IPS DF 6.9 (cell line): ENCODE measurements around the gene MLPH.
A peak's percentile ranks its signal among the peaks of the same experiment; 100 is the strongest.

Experiments used
- DNase-seq: peaks from one replicate; pipeline ENCODE4 v3.0.0-alpha.2; 2013; ENCODE audit warnings: low read depth, low spot score
- H3K27ac ChIP-seq: one replicate; pipeline ENCODE4 v1.5.1; 2013; ENCODE audit warnings: low read length, control low read depth
- H3K27me3 ChIP-seq: 2 replicates; pipeline ENCODE4 v1.6.1; 2013; ENCODE audit warnings: mild to moderate bottlenecking, low read length; ENCODE audit not compliant: control insufficient read depth, insufficient read depth
- H3K36me3 ChIP-seq: 2 replicates; pipeline ENCODE4 v1.6.1; 2013; ENCODE audit warnings: low read length; ENCODE audit not compliant: control insufficient read depth, insufficient read depth
- H3K4me1 ChIP-seq: 2 replicates; pipeline ENCODE4 v1.6.1; 2013; ENCODE audit warnings: low read length; ENCODE audit not compliant: control insufficient read depth, insufficient read depth
- H3K4me3 ChIP-seq: 2 replicates; pipeline ENCODE4 v1.5.1; 2013; ENCODE audit warnings: mild to moderate bottlenecking, low read length
- H3K9me3 ChIP-seq: 2 replicates; pipeline ENCODE4 v1.6.1; 2013; ENCODE audit warnings: low read length, inconsistent platforms; ENCODE audit not compliant: control insufficient read depth, insufficient read depth
- WGBS: extraction: QIAGEN DNeasy Blood & Tissue Kit; methylation state at CpG from one replicate; pipeline ENCODE4 v1.1.7; 2013; ENCODE audit warnings: mixed read lengths, missing lambda C conversion rate; ENCODE audit not compliant: insufficient read length, insufficient coverage; 5-methylcytosine and 5-hydroxymethylcytosine counted together

The MLPH gene

DNA sequence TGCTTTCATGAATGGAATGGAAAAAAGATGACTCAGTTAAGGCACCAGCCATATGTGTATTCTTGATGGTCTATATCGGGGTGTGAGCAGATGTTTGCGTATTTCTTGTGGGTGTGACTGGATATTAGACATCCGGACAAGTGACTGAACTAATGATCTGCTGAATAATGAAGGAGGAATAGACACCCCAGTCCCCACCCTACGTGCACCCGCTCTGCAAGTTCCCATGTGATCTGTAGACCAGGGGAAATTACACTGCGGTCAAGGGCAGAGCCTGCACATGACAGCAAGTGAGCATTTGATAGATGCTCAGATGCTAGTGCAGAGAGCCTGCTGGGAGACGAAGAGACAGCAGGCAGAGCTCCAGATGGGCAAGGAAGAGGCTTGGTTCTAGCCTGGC, 66.9 kb downstream of the MLPH start:
- Histone ChIP-seq H3K36me3 (peaks cover 2% of the 10 kb centered on the region; the same call in 1 of the 2 replicates), H3K9me3 (peaks cover 2% of the 10 kb centered on the region; the same call in 1 of the 2 replicates), H3K27ac (no peak overlapping the region), H3K4me3 (no peak overlapping the region), H3K4me1 (no peaks in the 10 kb centered on the region; the same call in 1 of the 2 replicates), H3K27me3 (no peaks in the 10 kb centered on the region)
- WGBS: no CpG with 5 or more reads among the region's 7 CpGs
- no peak for DNase-seq

DNA sequence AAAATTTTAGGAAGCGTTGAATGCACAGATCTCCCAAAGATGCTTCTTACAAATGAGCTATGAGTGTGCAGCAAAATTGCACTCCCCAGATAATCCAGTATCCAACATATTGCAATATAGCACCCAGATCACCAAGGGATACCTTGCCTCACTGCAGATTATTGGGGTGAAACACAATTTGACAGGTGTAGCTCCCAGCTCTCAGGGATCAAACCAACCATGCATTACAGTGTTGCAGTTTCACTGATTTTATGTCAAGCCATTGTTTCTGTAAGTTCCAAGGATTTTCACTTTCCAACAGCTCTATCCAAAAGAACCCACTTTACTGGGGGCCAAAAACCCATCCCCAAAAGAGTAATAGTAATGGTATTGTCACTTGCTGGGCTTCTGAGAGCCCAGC, 68.5 kb downstream of the MLPH start:
- WGBS: no CpG with 5 or more reads among the region's 1 CpG
- Histone ChIP-seq H3K27ac (no peak overlapping the region), H3K4me1 (no peaks in the 10 kb centered on the region; the same call in 1 of the 2 replicates), H3K27me3 (no peaks in the 10 kb centered on the region), H3K4me3 (no peak overlapping the region), H3K36me3 (peaks cover 2% of the 10 kb centered on the region; the same call in 1 of the 2 replicates), H3K9me3 (peaks cover 2% of the 10 kb centered on the region; the same call in 1 of the 2 replicates)
- DNase-seq: no peak

DNA sequence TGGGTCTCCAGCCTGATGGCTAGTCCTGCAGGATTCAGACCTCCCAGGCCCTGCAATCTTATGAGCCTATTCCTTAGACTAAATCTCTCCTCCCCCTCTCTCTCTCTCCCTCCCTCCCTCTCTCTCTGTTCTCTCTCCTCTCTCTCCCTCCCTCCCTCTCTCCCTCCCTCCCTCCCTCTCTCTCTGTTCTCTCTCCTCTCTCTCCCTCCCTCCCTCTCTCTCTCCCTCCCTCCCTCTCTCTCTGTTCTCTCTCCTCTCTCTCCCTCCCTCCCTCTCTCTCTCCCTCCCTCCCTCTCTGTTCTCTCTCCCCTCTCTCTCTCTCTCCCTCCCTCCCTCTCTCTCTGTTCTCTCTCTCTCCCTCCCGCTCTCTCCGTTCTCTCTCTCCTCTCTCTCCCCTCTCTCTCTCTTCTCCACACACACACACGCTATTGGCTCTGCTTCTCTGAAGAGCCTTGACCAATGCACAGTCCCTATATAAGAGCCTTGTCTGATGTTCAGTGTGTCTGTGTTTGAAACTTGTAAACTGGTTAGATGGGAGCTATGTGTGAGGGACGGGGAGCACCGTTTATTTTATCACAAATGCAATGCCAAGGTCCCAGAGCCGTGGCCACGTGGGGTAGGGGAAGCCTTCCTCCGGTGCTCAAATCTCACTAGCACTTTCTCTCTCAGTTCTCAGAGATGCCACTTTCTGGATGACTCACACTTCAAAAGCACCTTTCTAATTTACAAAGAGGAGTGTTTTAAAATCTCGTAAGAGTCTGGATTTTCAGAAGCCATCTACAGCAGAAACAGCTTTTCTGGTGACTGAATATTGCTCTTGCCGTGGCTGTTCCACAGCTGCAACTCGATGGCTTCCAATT, 70.0 kb downstream of the MLPH start:
- Histone ChIP-seq H3K4me1 (no peaks in the 10 kb centered on the region; the same call in 1 of the 2 replicates), H3K4me3 (no peak overlapping the region), H3K27ac (no peak overlapping the region), H3K9me3 (peaks cover 2% of the 10 kb centered on the region; the same call in 1 of the 2 replicates), H3K27me3 (no peaks in the 10 kb centered on the region), H3K36me3 (no peaks in the 10 kb centered on the region)
- no CpG with 5 or more reads among the region's 11 CpGs for WGBS
- DNase-seq: no peak

DNA sequence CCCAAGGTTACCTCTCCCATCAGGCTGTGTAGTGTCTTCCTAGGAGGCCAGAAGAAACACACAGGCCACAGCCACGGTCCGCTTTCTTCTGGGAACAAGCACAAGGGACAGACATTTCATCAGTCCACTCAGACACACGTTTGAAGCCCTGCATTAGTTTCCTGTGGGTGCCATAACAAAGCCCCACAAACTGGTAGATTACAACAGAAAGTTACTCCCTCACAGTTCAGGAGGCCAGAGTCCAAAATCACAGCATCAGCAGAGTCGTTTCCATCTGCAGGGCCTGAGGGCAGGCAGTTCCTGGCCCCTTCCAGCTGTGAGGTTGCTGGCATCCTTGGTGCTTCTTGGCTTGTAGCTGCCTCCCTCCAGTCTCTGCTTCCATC, 70.6 kb downstream of the MLPH start:
- Histone ChIP-seq H3K9me3 (peaks cover 2% of the 10 kb centered on the region; the same call in 1 of the 2 replicates), H3K4me3 (no peak overlapping the region), H3K27me3 (no peaks in the 10 kb centered on the region), H3K36me3 (no peaks in the 10 kb centered on the region), H3K27ac (no peak overlapping the region), H3K4me1 (no peaks in the 10 kb centered on the region; the same call in 1 of the 2 replicates)
- DNase-seq: no peak
- no CpG with 5 or more reads among the region's 4 CpGs for WGBS

DNA sequence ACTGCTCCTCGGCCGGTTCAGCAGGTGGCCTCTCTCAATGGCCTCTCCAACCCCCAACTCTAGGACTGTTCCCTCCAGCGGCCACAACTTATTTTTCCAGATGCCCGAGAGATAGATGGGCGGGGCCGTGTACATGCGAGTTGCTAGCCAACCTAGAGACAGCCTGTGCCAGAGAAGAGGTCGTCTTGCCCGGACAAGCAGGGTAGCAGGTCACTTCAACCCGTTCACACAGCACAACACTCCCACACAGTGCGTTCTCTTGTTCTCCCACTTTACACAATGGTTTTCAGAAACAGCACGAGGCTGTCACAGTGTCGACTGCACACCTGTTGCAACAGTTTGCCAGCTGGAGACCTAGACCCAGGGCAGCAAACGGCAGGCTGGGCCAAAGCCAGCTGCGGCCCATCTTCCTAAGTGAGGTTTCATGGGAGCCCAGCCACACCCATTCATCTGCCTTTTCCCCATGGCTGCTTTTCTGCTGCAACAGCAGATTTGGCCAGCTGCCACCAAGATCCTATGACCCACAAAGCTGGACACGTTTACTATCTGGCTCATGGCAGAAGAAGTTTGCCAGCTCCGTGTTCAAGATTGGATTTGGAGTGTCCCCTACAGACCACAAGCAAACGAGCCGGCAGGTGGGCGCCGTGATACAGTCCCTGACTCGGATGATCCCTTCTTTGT, 72.0 kb downstream of the MLPH start:
- Histone ChIP-seq H3K36me3 (no peaks in the 10 kb centered on the region), H3K27me3 (no peaks in the 10 kb centered on the region), H3K4me3 (no peak overlapping the region), H3K4me1 (no peaks in the 10 kb centered on the region; the same call in 1 of the 2 replicates), H3K9me3 (peaks cover 2% of the 10 kb centered on the region; the same call in 1 of the 2 replicates), H3K27ac (no peak overlapping the region)
- WGBS: no CpG with 5 or more reads among the region's 22 CpGs
- no peak for DNase-seq

DNA sequence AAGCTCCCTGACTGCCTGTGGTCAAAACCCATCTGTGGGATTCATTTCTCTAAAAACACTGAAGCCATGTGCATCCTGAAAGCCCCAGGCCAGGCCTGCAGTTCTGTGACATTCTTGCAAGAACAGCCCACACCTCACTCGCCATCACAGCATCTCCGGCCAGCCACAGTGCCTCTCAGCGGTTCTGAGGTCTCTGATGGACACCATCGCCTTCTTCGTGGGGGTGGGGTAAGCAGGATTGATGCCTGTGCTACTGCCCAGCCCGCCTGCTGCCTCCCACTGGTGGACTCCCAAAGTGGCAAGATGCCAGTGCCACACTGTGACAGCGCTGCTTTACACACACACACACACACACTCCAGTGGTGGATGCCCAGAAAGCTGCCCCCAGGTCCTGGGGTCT, 74.2 kb downstream of the MLPH start:
- Histone ChIP-seq H3K27ac (no peak overlapping the region), H3K4me1 (no peaks in the 10 kb centered on the region; the same call in 1 of the 2 replicates), H3K4me3 (no peak overlapping the region), H3K36me3 (no peaks in the 10 kb centered on the region), H3K9me3 (no peaks in the 10 kb centered on the region), H3K27me3 (no peaks in the 10 kb centered on the region)
- DNase-seq: no peak
- WGBS: no CpG with 5 or more reads among the region's 7 CpGs

DNA sequence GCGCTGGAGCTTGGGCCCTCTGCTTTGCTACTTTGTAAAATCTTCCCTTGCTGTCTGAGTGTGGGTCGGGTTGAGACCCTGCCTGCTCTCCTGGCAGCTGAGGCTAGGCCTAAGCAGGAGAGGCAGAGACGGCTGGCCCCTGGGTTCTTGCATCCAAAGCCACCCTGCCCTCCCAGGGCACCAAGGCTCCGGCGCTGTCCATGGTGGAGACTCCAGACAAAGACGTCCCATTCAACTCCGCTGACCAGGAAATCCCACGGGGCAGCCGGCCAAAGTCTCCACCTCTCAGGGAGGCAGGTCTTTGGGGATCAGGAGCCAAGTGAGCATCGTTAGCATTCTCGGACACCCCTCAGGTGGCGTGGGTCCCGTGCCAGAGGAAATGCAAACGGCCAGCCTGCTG, 76.8 kb downstream of the MLPH start:
- H3K4me1 ChIP-seq: no peaks in the 10 kb centered on the region
- H3K4me3 ChIP-seq: no peak overlapping the region
- H3K27ac ChIP-seq: no peak overlapping the region
- DNase-seq: peak; percentile 45
- WGBS: no CpG with 5 or more reads among the region's 14 CpGs
- H3K36me3 ChIP-seq: no peaks in the 10 kb centered on the region
- no peaks in the 10 kb centered on the region for H3K9me3 ChIP-seq
- no peaks in the 10 kb centered on the region for H3K27me3 ChIP-seq

DNA sequence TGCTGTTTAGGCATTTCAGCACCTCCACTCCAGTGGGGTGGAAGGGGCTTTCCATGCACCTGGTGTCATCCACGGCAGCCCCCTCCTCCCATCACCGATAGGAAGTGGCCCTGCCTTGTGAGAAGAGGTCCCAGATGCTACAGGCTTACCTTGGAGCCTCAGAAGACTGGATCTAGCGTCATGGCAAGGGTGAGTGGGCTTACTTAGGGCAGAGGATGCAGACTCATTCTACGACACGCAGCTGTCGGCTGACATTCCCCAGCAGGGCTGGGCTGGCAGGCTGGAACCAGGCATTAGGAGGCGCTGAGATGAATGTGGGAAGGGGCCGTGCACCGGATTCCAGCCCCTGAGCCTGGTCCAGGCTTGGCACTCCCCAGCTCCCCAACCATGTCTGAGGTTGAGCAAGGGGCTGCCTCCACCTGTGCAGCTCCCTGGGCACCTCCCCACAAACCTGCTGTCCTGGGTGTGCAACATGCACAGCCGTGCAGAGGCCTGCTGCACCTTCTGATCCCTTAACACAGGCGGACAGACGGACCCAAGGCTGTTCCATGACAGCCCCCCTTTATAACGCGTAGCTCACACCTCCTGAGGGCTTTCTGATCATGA, 77.6 kb downstream of the MLPH start:
- Histone ChIP-seq H3K27ac (no peak overlapping the region), H3K9me3 (no peaks in the 10 kb centered on the region), H3K27me3 (no peaks in the 10 kb centered on the region), H3K36me3 (no peaks in the 10 kb centered on the region), H3K4me3 (no peak overlapping the region), H3K4me1 (no peaks in the 10 kb centered on the region)
- DNase-seq: no peak
- no CpG with 5 or more reads among the region's 14 CpGs for WGBS

DNA sequence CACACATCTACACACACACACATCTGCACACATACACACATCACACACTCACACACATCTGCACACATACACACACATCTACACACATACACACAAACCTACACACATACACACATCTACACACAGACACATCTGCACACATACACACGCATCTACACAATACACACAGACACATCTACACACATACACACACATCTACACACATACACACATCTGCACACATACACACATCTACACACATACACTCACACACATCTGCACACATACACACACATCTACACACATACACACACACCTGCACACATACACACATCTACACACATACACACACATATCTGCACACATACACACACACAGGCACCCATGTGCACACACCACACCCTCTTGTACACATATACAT, 78.9 kb downstream of the MLPH start:
- Histone ChIP-seq H3K4me1 (no peaks in the 10 kb centered on the region), H3K4me3 (no peak overlapping the region), H3K36me3 (no peaks in the 10 kb centered on the region), H3K27me3 (no peaks in the 10 kb centered on the region), H3K27ac (no peak overlapping the region), H3K9me3 (no peaks in the 10 kb centered on the region)
- WGBS: 100% methylated on average over 1 of the region's 1 CpG
- no peak for DNase-seq

DNA sequence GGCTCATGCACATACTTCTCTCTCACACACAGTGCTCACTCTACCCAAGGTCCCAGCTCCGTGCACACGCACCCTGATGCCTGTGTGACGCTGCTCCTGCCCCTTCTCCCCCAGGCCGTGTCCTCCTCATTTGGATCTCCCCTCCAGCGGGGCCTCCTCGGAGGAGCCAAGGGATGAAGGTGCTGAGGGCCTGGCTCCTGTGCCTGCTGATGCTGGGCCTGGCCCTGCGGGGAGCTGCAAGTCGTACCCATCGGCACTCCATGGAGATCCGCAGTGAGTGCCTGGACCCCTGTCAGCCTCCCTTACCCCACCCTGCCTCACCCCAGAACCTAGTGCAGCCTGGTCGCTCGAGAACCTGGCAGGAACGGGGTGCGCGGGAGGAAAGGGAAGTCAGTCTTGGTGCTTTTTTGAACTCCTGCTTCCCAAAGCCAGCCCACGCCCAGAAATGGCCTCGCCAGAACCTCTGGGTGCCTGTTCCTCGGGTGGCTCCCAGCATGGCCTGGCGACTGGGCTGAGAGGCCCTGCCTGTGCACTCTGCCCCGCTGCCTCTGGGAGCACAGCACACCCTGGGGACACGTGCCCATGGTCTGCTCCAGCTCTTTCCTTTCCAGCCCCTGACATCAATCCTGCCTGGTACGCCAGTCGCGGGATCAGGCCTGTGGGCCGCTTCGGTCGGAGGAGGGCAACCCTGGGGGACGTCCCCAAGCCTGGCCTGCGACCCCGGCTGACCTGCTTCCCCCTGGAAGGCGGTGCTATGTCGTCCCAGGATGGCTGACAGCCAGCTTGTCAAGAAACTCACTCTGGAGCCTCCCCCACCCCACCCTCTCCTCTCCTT, 79.6 kb downstream of the MLPH start, which contains the start of gene PRLH:
TSS of gene PRLH (plus strand) at position 174 of the 835 bp plus-strand sequence. CDS start at position 174, 0 bp downstream.
- no peaks in the 10 kb centered on the region for H3K36me3 ChIP-seq
- H3K27me3 ChIP-seq: no peaks in the 10 kb centered on the region
- WGBS: no CpG with 5 or more reads among the region's 32 CpGs
- no peaks in the 10 kb centered on the region for H3K4me1 ChIP-seq
- no peak within 1 kb of the TSS for H3K4me3 ChIP-seq
- H3K9me3 ChIP-seq: no peaks in the 10 kb centered on the region
- H3K27ac ChIP-seq: no peak within 1 kb of the TSS
- no peak for DNase-seq
